Gastroesophageal sphincter (tissue), 4 donors: Measurements from ENCODE around the gene WLS. TPM values are rescaled to one million over a fixed set of nuclear protein-coding genes. Genes with fewer than 3 reads are reported as not detected.

Source experiments
- ATAC-seq: fragments of 150-250 bp; one replicate; pipeline ENCODE4 v1.9.1; 2016; ENCODE audit warnings: mild to moderate bottlenecking, moderate library complexity
- H3K27ac ChIP-seq, 4 donors: fragments of 200-600 bp; sonication (generic) in 3 of 4; 1 replicate in 3 of 4; 2 replicates in 1 of 4; pipeline ENCODE4 v1.5.1; 2016 to 2019
- H3K27me3 ChIP-seq: fragments of 200-600 bp; sonication (generic); one replicate; pipeline ENCODE4 v1.5.1; 2019
- H3K36me3 ChIP-seq, 2 donors: fragments of 200-600 bp; sonication (generic); one replicate each; pipeline ENCODE4 v1.5.1; 2019; ENCODE audit warnings: control low read depth in 1 of 2
- H3K4me1 ChIP-seq, 3 donors: fragments of 200-600 bp; sonication (generic); 1 replicate in 2 of 3; 2 replicates in 1 of 3; pipeline ENCODE4 v1.5.1; 2016 to 2019; ENCODE audit warnings: control low read depth in 2 of 3
- H3K4me3 ChIP-seq, 2 donors: fragments of 200-600 bp; sonication (generic); one replicate each; pipeline ENCODE4 v1.5.1; 2019; ENCODE audit warnings: mild to moderate bottlenecking in 1 of 2, moderate library complexity in 1 of 2
- H3K9me3 ChIP-seq, 3 donors: fragments of 200-600 bp; sonication (generic); one replicate each; pipeline ENCODE4 v1.5.1; 2017 to 2019; ENCODE audit warnings: control low read depth in 2 of 3
- EP300 ChIP-seq: sonication (generic); formaldehyde crosslinking; IDR thresholded peaks from one replicate; pipeline ENCODE4 v1.6.1; 2017; ENCODE audit warnings: antibody characterized with exemption, mild to moderate bottlenecking
- POLR2A ChIP-seq, 2 donors: fragments of 450-650 bp; IDR thresholded peaks; one replicate each; pipeline ENCODE4 v1.6.1; 2017; ENCODE audit warnings: antibody characterized with exemption in 2 of 2, mild to moderate bottlenecking in 2 of 2, moderate library complexity in 1 of 2
- POLR2AphosphoS5 ChIP-seq: sonication (generic); formaldehyde crosslinking; IDR thresholded peaks from one replicate; pipeline ENCODE4 v1.6.1; 2017; ENCODE audit warnings: antibody characterized with exemption
- whole genome bisulfite sequencing, 2 donors: methylation state at CpG; one replicate each; pipeline ENCODE4 v1.1.5; 2018; ENCODE audit warnings: low coverage in 1 of 2; 5-methylcytosine and 5-hydroxymethylcytosine counted together
- total RNA-seq, 4 donors: library from RNA; depleted of rRNA; stranded (reverse); fragments of >200 nt; gene quantifications; one replicate each; pipeline ENCODE4 v1.1.0, GENCODE V29; 2016
- TF ChIP-seq, protein P1 (sequence below), 4 experiments: fragments of 200-600 bp in 2 of 4; fragments of 450-650 bp in 2 of 4; sonication (generic) in 1 of 4; IDR thresholded peaks; one replicate each; pipeline ENCODE4 v1.5.1; 2017 to 2019; ENCODE audit warnings: antibody characterized with exemption in 4 of 4, mild to moderate bottlenecking in 2 of 4, moderate library complexity in 2 of 4

The WLS gene
- total RNA-seq, 4 donors from 2014 or later, result 120 to 280 (median 263) TPM

DNA sequence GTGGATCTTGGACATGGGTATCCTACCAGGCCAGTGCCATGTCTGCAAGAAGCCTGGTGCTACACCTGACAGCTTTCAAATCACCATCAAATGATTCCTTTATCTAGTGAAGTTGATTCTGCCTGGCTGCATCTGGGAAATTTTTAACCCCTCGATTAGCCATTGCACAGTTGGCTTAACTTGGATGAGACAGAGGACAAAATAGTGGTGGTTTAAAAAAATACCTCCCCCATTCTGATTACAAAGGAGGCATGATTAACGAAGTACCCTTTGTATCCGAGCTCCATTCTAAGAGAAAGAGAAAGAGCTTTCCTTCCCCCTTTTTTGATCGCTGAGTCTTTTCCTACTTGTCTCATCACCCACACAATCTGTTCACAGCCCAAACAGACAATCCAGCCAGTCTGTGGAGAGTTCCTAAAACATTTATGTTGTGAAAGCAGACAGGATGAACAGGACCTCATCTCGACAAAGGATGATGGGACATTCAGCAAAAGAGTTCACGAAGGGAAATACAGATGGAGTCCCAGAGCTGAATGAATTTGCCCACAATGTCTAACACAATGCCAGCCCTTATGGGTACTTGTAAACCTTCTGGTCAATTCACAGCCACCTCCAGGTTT lies 20.5 kb downstream of the WLS start:
- Histone ChIP-seq H3K36me3 (no peaks in the 10 kb centered on the region), H3K4me3 (no peak overlapping the region), H3K9me3 (no peaks in the 10 kb centered on the region), H3K27ac (peak overlapping the region in 3 of 4 donors; percentile 19 to 96 (median 38)), H3K27me3 (no peaks in the 10 kb centered on the region), H3K4me1 (peaks cover 40 to 100% (median 46%) of the 10 kb centered on the region in 3 donors)
- ATAC-seq, result no peak
- TF ChIP-seq, protein P1, sequence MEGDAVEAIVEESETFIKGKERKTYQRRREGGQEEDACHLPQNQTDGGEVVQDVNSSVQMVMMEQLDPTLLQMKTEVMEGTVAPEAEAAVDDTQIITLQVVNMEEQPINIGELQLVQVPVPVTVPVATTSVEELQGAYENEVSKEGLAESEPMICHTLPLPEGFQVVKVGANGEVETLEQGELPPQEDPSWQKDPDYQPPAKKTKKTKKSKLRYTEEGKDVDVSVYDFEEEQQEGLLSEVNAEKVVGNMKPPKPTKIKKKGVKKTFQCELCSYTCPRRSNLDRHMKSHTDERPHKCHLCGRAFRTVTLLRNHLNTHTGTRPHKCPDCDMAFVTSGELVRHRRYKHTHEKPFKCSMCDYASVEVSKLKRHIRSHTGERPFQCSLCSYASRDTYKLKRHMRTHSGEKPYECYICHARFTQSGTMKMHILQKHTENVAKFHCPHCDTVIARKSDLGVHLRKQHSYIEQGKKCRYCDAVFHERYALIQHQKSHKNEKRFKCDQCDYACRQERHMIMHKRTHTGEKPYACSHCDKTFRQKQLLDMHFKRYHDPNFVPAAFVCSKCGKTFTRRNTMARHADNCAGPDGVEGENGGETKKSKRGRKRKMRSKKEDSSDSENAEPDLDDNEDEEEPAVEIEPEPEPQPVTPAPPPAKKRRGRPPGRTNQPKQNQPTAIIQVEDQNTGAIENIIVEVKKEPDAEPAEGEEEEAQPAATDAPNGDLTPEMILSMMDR (IDR thresholded peaks at IDR 0.05), result no peak
- no peak for TF ChIP-seq POLR2A (IDR thresholded peaks at IDR 0.05)
- no peak for TF ChIP-seq EP300
- no peak for TF ChIP-seq POLR2AphosphoS5
- WGBS, 2 donors, result 72 to 83% methylated on average over 1 to 6 of the region's 6 CpGs

DNA sequence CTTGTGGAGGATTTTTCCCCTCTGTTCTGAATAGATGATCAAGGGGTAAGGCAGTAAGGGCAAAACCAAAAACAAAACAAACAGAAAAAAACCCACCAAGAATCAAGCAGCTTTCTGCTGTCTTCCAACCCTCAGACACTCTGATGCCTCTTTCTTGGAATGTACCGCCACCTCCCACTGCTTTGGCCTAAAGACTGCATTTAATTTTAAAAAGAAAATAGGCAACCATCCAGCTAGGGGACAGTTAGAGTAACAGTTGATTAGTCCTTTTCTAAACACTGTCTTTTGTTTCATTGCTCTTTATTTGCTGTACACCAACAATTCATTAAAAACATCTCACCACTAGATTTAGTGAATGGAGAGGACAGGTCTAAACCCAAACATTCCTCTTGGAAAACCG lies 21.5 kb downstream of the WLS start:
- Histone ChIP-seq H3K36me3 (no peaks in the 10 kb centered on the region), H3K27me3 (no peaks in the 10 kb centered on the region), H3K4me3 (no peak overlapping the region), H3K9me3 (no peaks in the 10 kb centered on the region), H3K27ac (peak overlapping the region in 3 of 4 donors; percentile 7 to 96 (median 53)), H3K4me1 (peaks cover 37 to 100% (median 45%) of the 10 kb centered on the region in 3 donors)
- no peak for ATAC-seq
- no peak for TF ChIP-seq POLR2A (IDR thresholded peaks at IDR 0.05)
- TF ChIP-seq, protein P1 (IDR thresholded peaks at IDR 0.05), result no peak
- TF ChIP-seq POLR2AphosphoS5, result no peak
- TF ChIP-seq EP300, result no peak
- 32 to 51% methylated on average over 2 of the region's 2 CpGs for WGBS, 2 donors

GRCh38 chr1:68210027-68210426 lies 22.3 kb downstream of the WLS start:
- H3K4me3 ChIP-seq, result no peak overlapping the region
- peak overlapping the region in 2 of 4 donors; percentile 39 to 61 for H3K27ac ChIP-seq
- TF ChIP-seq, protein P1 (IDR thresholded peaks at IDR 0.05), result no peak
- TF ChIP-seq EP300, result no peak
- no peak for TF ChIP-seq POLR2AphosphoS5
- TF ChIP-seq POLR2A (IDR thresholded peaks at IDR 0.05), result no peak
- no peak for ATAC-seq
- H3K36me3 ChIP-seq, result no peaks in the 10 kb centered on the region
- H3K4me1 ChIP-seq, result peaks cover 36 to 100% (median 47%) of the 10 kb centered on the region in 3 donors
- H3K9me3 ChIP-seq, result no peaks in the 10 kb centered on the region
- no peaks in the 10 kb centered on the region for H3K27me3 ChIP-seq

DNA sequence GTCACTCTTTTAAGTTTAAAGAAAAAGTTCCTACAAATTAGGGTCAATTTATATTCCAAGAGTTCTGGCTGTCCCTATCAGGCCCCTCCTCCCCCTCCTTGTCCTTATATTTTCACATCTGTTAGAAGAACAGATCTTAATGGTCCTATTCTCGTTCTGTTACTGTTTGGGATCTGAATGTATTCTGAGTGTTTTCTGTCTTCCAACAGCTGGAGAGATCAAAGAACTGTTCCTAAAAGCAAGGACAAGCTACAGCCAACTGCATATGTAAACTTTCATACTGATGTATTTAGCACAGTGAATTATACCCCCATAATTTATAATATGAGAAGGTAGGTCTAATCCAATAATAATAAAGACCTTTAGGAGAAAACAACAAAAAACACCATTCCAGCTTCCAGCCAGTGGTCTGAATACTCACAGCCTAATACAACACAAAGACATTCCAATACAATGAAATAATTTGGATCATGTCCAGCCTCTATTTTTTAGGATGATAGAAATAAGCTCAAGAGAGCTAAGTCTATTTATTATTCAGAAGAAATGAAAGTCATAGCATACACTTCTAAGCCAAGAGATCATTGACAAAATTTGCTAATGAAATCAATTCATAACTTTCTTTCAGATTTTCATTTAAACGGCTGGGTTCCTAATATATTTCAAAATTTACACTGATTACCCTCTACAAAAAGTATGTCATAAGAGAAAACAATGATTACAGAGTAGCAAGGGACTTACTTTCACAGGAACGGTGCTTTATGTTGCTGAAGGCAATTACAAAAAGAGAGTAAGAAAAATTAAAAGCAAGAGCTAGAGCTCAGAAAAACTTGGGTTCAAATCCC lies 25.3 kb downstream of the WLS start:
- peaks cover 16 to 98% (median 41%) of the 10 kb centered on the region in 3 donors for H3K4me1 ChIP-seq
- no peak for TF ChIP-seq POLR2AphosphoS5
- TF ChIP-seq, protein P1 (IDR thresholded peaks at IDR 0.05), result no peak
- no peak for TF ChIP-seq EP300
- no peak for ATAC-seq
- H3K36me3 ChIP-seq, result no peaks in the 10 kb centered on the region
- no peaks in the 10 kb centered on the region for H3K9me3 ChIP-seq
- H3K4me3 ChIP-seq, result no peak overlapping the region
- 9 to 15% methylated on average over 2 to 3 of the region's 3 CpGs for WGBS, 2 donors
- peak overlapping the region; percentile 39 to 61 (median 46) for H3K27ac ChIP-seq
- no peaks in the 10 kb centered on the region for H3K27me3 ChIP-seq
